ENCODE data around the gene FLOT1. TPM values are rescaled to one million over a fixed set of nuclear protein-coding genes. Genes with fewer than 3 reads are reported as not detected.

Gene FLOT1, protein sequence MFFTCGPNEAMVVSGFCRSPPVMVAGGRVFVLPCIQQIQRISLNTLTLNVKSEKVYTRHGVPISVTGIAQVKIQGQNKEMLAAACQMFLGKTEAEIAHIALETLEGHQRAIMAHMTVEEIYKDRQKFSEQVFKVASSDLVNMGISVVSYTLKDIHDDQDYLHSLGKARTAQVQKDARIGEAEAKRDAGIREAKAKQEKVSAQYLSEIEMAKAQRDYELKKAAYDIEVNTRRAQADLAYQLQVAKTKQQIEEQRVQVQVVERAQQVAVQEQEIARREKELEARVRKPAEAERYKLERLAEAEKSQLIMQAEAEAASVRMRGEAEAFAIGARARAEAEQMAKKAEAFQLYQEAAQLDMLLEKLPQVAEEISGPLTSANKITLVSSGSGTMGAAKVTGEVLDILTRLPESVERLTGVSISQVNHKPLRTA
- total RNA-seq = 178 and 180 TPM in 2 replicates

DNA sequence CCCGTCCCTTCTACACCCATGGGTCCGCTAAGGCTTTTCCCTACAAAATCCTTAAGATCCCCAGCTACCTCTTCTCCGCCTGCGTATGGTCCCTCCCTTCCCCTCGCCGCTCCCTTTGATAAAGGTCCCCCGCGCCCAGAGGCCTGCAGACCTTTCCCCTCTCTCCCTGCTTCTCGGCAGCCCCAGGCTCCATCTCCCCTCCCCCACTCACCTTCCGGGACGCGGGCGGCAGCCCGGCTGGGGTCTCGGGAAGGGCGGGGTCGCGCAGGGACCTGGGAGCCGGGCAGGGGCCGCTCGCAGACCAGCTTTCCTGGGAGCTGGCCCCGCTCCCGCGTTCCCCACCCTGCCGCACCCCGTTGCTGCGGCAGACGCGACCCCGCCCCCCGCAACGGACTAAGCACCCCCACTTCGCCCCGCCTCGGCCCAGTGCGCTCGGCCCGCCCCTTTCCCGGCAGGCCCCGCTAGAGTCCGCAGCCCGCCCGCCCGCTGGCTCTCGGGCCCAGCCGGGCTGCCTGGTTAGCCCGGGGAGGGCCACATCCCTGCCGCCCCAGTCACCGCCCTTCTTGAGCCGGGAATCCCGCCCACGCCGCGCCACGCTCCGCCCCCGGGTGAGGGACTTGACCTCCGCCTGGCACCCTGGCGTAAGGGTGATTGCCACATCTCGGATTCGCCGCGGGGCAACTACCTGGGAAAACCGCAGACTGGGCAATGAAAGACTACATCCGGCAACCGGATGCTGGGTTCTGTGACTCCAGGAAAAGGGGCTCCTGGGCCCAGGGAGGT is at the start of gene FLOT1:
FLOT1 (minus strand) TSS at position 372 of the 783 bp plus-strand sequence. CDS start 498 bp downstream, outside the sequence.

GRCh38 chr6:30744054-30744805 is 1.7 kb upstream of the FLOT1 start, which contains the start of gene IER3:
Gene IER3 (minus strand): TSS chr6:30744547. CDS start chr6:30744518, 29 bp downstream.

GRCh38 chr6:30719791-30720737 is 22.4 kb downstream of the FLOT1 start, which contains the start of gene TUBB:
Gene TUBB (plus strand): TSS chr6:30720352. CDS start chr6:30720507, 155 bp downstream.

DNA sequence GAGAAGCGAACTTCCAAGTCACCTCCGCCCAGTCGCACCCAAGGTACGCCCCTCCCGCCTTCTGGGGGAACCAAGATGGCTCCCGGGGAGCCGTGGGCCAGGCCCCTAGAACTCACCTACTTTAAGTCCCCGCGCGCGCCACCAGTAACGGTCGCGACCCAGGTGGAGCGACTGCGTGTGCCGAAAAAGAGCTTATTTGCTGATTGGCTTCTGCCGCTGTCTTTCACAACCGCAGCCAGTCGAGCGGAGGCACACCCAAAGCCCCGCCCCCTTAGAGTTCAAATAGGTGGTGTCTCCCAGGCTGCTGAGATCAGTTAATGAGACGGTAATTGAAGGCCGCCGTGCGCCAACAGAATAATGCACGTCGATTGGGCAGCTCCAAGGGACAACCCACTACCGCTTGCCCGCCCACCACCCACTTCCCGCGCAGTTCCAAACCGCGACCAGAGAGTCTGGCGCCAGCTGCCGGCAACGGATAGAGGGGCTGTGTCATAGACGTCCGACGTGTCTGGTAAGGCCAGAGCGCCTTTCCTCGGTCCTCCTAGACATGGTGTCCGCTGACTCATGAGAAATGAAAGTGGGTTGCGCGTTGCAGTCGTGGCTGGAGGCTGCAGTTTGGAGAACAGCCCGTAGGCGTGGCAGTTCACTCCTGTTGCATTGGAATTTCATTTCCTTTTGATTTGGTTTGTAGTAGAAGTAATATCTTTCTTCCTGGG is 25.2 kb downstream of the FLOT1 start, which contains the start of gene MDC1:
MDC1 (minus strand) TSS at position 153 of the 716 bp plus-strand sequence. CDS start 2,106 bp downstream, outside the sequence.

DNA sequence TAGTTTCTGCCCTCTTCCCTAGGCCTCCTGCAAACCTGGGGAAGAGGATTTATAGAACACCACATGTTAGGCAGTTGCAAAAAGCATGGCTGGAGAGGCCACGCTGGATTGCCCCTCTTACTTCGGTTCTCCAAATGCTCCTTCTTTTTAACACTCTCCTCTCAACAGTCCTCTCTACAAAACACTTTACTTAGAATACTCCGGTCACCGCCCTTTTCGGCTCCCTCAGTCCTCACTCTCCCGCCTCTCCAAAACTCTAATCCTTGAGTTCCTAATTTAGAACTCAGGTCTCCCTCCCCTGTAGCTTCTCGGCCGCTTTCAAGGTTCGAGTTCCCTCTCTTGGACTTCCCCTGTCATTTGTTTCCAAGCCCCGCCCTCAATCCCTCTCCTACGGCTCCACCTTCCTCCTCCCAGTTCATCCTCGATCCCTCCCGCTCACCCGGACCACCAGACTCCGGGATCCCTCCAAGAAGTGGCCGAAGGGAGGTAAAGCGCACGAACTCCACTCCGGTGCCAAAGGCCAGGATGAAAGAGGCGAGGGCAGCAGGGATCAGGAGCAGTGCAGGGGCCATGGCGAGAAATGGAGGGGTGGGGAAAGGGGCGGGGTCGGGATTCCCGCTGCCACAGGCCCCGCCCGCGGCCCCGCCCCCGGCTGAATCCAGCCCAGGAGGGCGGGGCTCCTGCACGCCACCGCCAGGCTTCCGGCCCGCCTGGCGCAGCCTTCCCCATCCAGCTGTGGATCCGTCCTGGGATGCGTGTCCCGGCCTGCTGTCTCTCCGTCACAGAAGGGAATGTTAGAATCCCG is 51.9 kb downstream of the FLOT1 start, which contains the start of gene NRM:
NRM (minus strand) TSS at position 582 of the 805 bp plus-strand sequence; CDS start at position 572, 10 bp downstream.

GRCh38 chr6:30686009-30686907 is 56.2 kb downstream of the FLOT1 start, which contains the start of gene PPP1R18:
Gene PPP1R18 (minus strand): TSS chr6:30686645. CDS start chr6:30686018, 627 bp downstream.

Other genes with a start within 250 kb of the FLOT1 start
- gene GNL1, start 186.2 kb downstream of the FLOT1 start, total RNA-seq = 28.7 and 42.5 TPM in 2 replicates
- gene PRR3, start 185.4 kb downstream of the FLOT1 start, total RNA-seq = 11.6 and 12.9 TPM in 2 replicates
- 31.1 and 34.2 TPM in 2 replicates for gene ABCF1, start 171.2 kb downstream of the FLOT1 start, total RNA-seq
- 19.8 and 24.0 TPM in 2 replicates for gene PPP1R10, start 125.4 kb downstream of the FLOT1 start, total RNA-seq
- gene MRPS18B, start 124.8 kb downstream of the FLOT1 start, total RNA-seq = 65.1 and 70.5 TPM in 2 replicates
- gene ATAT1, start 115.8 kb downstream of the FLOT1 start, total RNA-seq = 4.5 and 6.4 TPM in 2 replicates
- gene C6orf136, start 95.6 kb downstream of the FLOT1 start, total RNA-seq = 6.8 and 8.7 TPM in 2 replicates
- 25.1 and 29.6 TPM in 2 replicates for gene DHX16, start 69.7 kb downstream of the FLOT1 start, total RNA-seq
- 58.6 and 62.5 TPM in 2 replicates for gene PPP1R18, start 56.0 kb downstream of the FLOT1 start, total RNA-seq
- 21.0 and 24.1 TPM in 2 replicates for gene NRM, start 51.7 kb downstream of the FLOT1 start, total RNA-seq
- gene MDC1, start 25.4 kb downstream of the FLOT1 start, total RNA-seq = 9.8 and 11.6 TPM in 2 replicates
- gene TUBB, start 22.3 kb downstream of the FLOT1 start, total RNA-seq = 2,052 and 2,194 TPM in 2 replicates
- gene IER3, start 1.9 kb upstream of the FLOT1 start, total RNA-seq = 56.9 and 75.8 TPM in 2 replicates
- gene DDR1, start 141.8 kb upstream of the FLOT1 start, total RNA-seq = 12.3 and 13.1 TPM in 2 replicates
- gene GTF2H4, start 165.5 kb upstream of the FLOT1 start, total RNA-seq = 9.4 and 10.9 TPM in 2 replicates
- 23.0 and 25.9 TPM in 2 replicates for gene VARS2, start 171.6 kb upstream of the FLOT1 start, total RNA-seq
- gene SFTA2, start 189.5 kb upstream of the FLOT1 start, total RNA-seq = not detected in 2 replicates
- not detected in 2 replicates for gene MUCL3, start 198.3 kb upstream of the FLOT1 start, total RNA-seq
- not detected in 2 replicates for gene MUC21, start 241.0 kb upstream of the FLOT1 start, total RNA-seq